Right lobe of liver (tissue), 6 donors: Measurements from ENCODE around the gene ACTR6. TPM values are rescaled to one million over a fixed set of nuclear protein-coding genes. Genes with fewer than 3 reads are reported as not detected.

ENCODE experiments used
- ATAC-seq, 4 donors: fragments of 200-7000 bp; cut with Tn5 transposase; one replicate each; pipeline ENCODE4 v1.9.1; 2020; ENCODE audit warnings: mild to moderate bottlenecking in 4 of 4, moderate library complexity in 4 of 4
- DNase-seq, 3 donors: peaks; one replicate each; pipeline ENCODE4 v3.0.0-alpha.2; 2020
- H3K27ac ChIP-seq, 3 donors: fragments of 200-600 bp; one replicate each; pipeline ENCODE4 v1.8.0; 2022
- H3K27me3 ChIP-seq, 2 donors: fragments of 200-600 bp; one replicate each; pipeline ENCODE4 v1.8.0; 2022
- H3K36me3 ChIP-seq, 4 donors: fragments of 200-600 bp; sonication (generic) in 1 of 4; one replicate each; pipeline versions ENCODE4 v1.5.1 to v1.8.0; 2017 to 2022; ENCODE audit warnings: control low read depth in 1 of 4
- H3K4me1 ChIP-seq, 4 donors: fragments of 200-600 bp; sonication (generic) in 1 of 4; one replicate each; pipeline versions ENCODE4 v1.5.1 to v1.8.0; 2017 to 2022; ENCODE audit warnings: control low read depth in 1 of 4
- H3K4me3 ChIP-seq, 3 donors: fragments of 200-600 bp; one replicate each; pipeline ENCODE4 v1.8.0; 2022
- H3K9me3 ChIP-seq, 4 donors: fragments of 200-600 bp; sonication (generic) in 1 of 4; one replicate each; pipeline versions ENCODE4 v1.5.1 to v1.8.0; 2017 to 2022; ENCODE audit warnings: control low read depth in 1 of 4
- CTCF ChIP-seq, 4 donors: fragments of 200-600 bp in 3 of 4; fragments of 450-650 bp in 1 of 4; IDR thresholded peaks; one replicate each; pipeline versions ENCODE4 v1.5.1 to v1.8.0; 2016 to 2022; ENCODE audit warnings: antibody characterized with exemption in 4 of 4, mild to moderate bottlenecking in 2 of 4
- POLR2A ChIP-seq: fragments of 450-650 bp; IDR thresholded peaks from one replicate; pipeline ENCODE4 v1.6.1; 2017; ENCODE audit warnings: antibody characterized with exemption, mild to moderate bottlenecking
- WGBS: methylation state at CpG from one replicate; pipeline ENCODE4 v1.1.6; 2018; ENCODE audit warnings: low coverage, low lambda C conversion rate; ENCODE audit not compliant: insufficient coverage; ENCODE audit errors: missing lambda C conversion rate; 5-methylcytosine and 5-hydroxymethylcytosine counted together
- intact Hi-C, 2 donors: fragments of 100-400 bp; cut with DNase I; formaldehyde crosslinking; loops; one replicate each; pipeline versions ENCODE4 v1.11.2 to v1.14.1; 2022
- total RNA-seq, 6 experiments: library from RNA; depleted of rRNA in 2 of 6; stranded (reverse); fragments of >200 nt in 2 of 6; fragmentation: NEBNext Ultra II Directional in 3 of 6; extraction: Animal tissue kit (Norgen Biotek cat#: 25700) in 3 of 6; gene quantifications; one replicate each; pipeline versions ENCODE4 v1.1.0 to v1.2.4, GENCODE V29; 2016 to 2023
- donor health status: DM: no; HTN: yes; CAD: no.
- donor health status: DM: no; HTN: no; CAD: no.
- donor health status: DM: no; HTN: no; CAD: no.
- donor health status: DM: no; HTN: yes; CAD: no.
- donor health status: DM: no; HTN: yes; CAD: no.

ACTR6 gene
- total RNA-seq, 6 experiments from 2014 or later: 5.7 to 16.0 (median 13.1) TPM

- Histone ChIP-seq H3K27ac (no peak overlapping the region), H3K27me3 (no peaks in the 10 kb centered on the region), H3K9me3 (no peaks in the 10 kb centered on the region), H3K4me3 (no peak overlapping the region), H3K36me3 (no peaks in the 10 kb centered on the region), H3K4me1 (peaks cover 0 to 6% (median 3%) of the 10 kb centered on the region in 4 donors)
- peak in 2 of 4 donors; percentile 43 to 56 for ATAC-seq
- intact Hi-C loops: no loop called here
- 31% methylated on average over 3 of the region's 3 CpGs for WGBS
- no peak for DNase-seq
- TF ChIP-seq POLR2A (no peak), CTCF (IDR thresholded peaks at IDR 0.05) (no peak)
Measured at GRCh38 chr12:100238801-100239200, 38.2 kb downstream of the ACTR6 start.

GRCh38 chr12:100239589-100239988 is 39.0 kb downstream of the ACTR6 start:
- intact Hi-C loops: no loop called here
- Histone ChIP-seq H3K9me3 (no peaks in the 10 kb centered on the region), H3K4me1 (peaks cover 0 to 6% (median 3%) of the 10 kb centered on the region in 4 donors), H3K4me3 (no peak overlapping the region), H3K27ac (no peak overlapping the region), H3K27me3 (no peaks in the 10 kb centered on the region), H3K36me3 (no peaks in the 10 kb centered on the region)
- TF ChIP-seq POLR2A (no peak), CTCF (IDR thresholded peaks at IDR 0.05) (no peak)
- WGBS: no CpG with 5 or more reads among the region's 1 CpG
- DNase-seq (no peak), ATAC-seq (no peak)

- Histone ChIP-seq H3K27ac (no peak overlapping the region), H3K4me3 (no peak overlapping the region), H3K27me3 (no peaks in the 10 kb centered on the region), H3K4me1 (peaks cover 0 to 6% (median 3%) of the 10 kb centered on the region in 4 donors), H3K36me3 (no peaks in the 10 kb centered on the region), H3K9me3 (no peaks in the 10 kb centered on the region)
- no peak for DNase-seq
- no peak for ATAC-seq
- intact Hi-C loops: no loop called here
- 87% methylated on average over 5 of the region's 5 CpGs for WGBS
- TF ChIP-seq POLR2A (no peak), CTCF (IDR thresholded peaks at IDR 0.05) (no peak)
Measured at GRCh38 chr12:100243137-100243536, 42.5 kb downstream of the ACTR6 start.

GRCh38 chr12:100247765-100248164 is 47.1 kb downstream of the ACTR6 start:
- no peak for DNase-seq
- H3K4me3 ChIP-seq: no peak overlapping the region
- no peak for ATAC-seq
- TF ChIP-seq CTCF (IDR thresholded peaks at IDR 0.05) (no peak), POLR2A (no peak)
- 88% methylated on average over 4 of the region's 4 CpGs for WGBS
- no peaks in the 10 kb centered on the region for H3K36me3 ChIP-seq
- H3K27ac ChIP-seq: no peak overlapping the region
- H3K4me1 ChIP-seq: peaks cover 0 to 20% (median 10%) of the 10 kb centered on the region in 4 donors
- H3K9me3 ChIP-seq: no peaks in the 10 kb centered on the region
- no peaks in the 10 kb centered on the region for H3K27me3 ChIP-seq
- intact Hi-C loops: no loop called here

- no peaks in the 10 kb centered on the region for H3K36me3 ChIP-seq
- peaks cover 0 to 31% (median 12%) of the 10 kb centered on the region in 4 donors for H3K4me1 ChIP-seq
- no peaks in the 10 kb centered on the region for H3K27me3 ChIP-seq
- H3K27ac ChIP-seq: no peak overlapping the region
- ATAC-seq (no peak), DNase-seq (no peak)
- intact Hi-C loops: no loop called here
- no peaks in the 10 kb centered on the region for H3K9me3 ChIP-seq
- H3K4me3 ChIP-seq: no peak overlapping the region
- TF ChIP-seq CTCF (IDR thresholded peaks at IDR 0.05) (no peak), POLR2A (no peak)
Measured at GRCh38 chr12:100248886-100249285, 48.3 kb downstream of the ACTR6 start.
